Naive thymus-derived CD8-positive, alpha-beta T cell (primary cell): ENCODE results near the gene ZC3H7A. TPM values are rescaled to one million over a fixed set of nuclear protein-coding genes. Genes with fewer than 3 reads are reported as not detected.

Source experiments
- ATAC-seq, 2 donors: fragments of 150-1000 bp; cut with Tn5 transposase in 1 of 2; sonication (Bioruptor Pico), chemical (Tn5 transposase) in 1 of 2; 1 replicate in 1 of 2; 2 replicates in 1 of 2; pipeline ENCODE4 v1.10.0; 2021; ENCODE audit warnings: mild to moderate bottlenecking in 2 of 2, moderate library complexity in 2 of 2
- POLR2A ChIA-PET: fragments of 350-600 bp; sonication (Branson Sonifier 250); formaldehyde crosslinking; loops from one replicate; lab custom pipeline; 2021; ENCODE audit warnings: antibody characterized with exemption; lab: Charles Lee
- DNase-seq, 10 donors: peaks; one replicate each; pipeline versions ENCODE4 v3.0.0 to v3.0.0-alpha.2; 2020 to 2022
- H3K27ac Mint-ChIP-seq, 10 donors: one replicate each; pipeline ENCODE4 v1.8.0; 2020 to 2022; ENCODE audit warnings: mild to moderate bottlenecking in 10 of 10, mixed read lengths in 10 of 10, moderate library complexity in 4 of 10, inconsistent platforms in 1 of 10
- H3K27me3 Mint-ChIP-seq, 5 donors: one replicate each; pipeline ENCODE4 v1.8.0; 2021 to 2022; ENCODE audit warnings: mixed read lengths in 5 of 5
- H3K36me3 Mint-ChIP-seq, 3 donors: one replicate each; pipeline ENCODE4 v1.8.0; 2020 to 2022; ENCODE audit warnings: mixed read lengths in 3 of 3, mild to moderate bottlenecking in 2 of 3, inconsistent platforms in 1 of 3
- H3K4me1 Mint-ChIP-seq, 4 donors: one replicate each; pipeline ENCODE4 v1.8.0; 2021 to 2022; ENCODE audit warnings: mixed read lengths in 4 of 4
- H3K4me3 Mint-ChIP-seq, 10 donors: one replicate each; pipeline ENCODE4 v1.8.0; 2020 to 2022; ENCODE audit warnings: mild to moderate bottlenecking in 10 of 10, mixed read lengths in 10 of 10, moderate library complexity in 6 of 10, inconsistent platforms in 1 of 10
- H3K9me3 Mint-ChIP-seq, 9 donors: one replicate each; pipeline ENCODE4 v1.8.0; 2020 to 2022; ENCODE audit warnings: mixed read lengths in 9 of 9, mild to moderate bottlenecking in 3 of 9, inconsistent platforms in 1 of 9, moderate library complexity in 1 of 9
- polyA plus RNA-seq, 3 donors: library from polyadenylated mRNA; unstranded; fragments of 300-500 nt; fragmentation: Illumina TruSeq; gene quantifications; one replicate each; pipeline ENCODE4 v1.2.3, GENCODE V29; 2021
- total RNA-seq, 8 experiments: library from RNA in 2 of 8; stranded (reverse) in 2 of 8; gene quantifications; one replicate each; pipeline ENCODE4 v1.2.3 and lab custom pipeline; 2021 to 2026

The ZC3H7A gene
- total and polyA plus RNA-seq, 5 experiments from 2014 or later = 29.7 to 72.2 (median 35.1) TPM

GRCh38 chr16:11759163-11759834 lies 37.8 kb downstream of the ZC3H7A start:
- ATAC-seq = no peak
- H3K27ac Mint-ChIP-seq = peak overlapping the region in 4 of 10 donors; percentile 3 to 53 (median 30)

DNA sequence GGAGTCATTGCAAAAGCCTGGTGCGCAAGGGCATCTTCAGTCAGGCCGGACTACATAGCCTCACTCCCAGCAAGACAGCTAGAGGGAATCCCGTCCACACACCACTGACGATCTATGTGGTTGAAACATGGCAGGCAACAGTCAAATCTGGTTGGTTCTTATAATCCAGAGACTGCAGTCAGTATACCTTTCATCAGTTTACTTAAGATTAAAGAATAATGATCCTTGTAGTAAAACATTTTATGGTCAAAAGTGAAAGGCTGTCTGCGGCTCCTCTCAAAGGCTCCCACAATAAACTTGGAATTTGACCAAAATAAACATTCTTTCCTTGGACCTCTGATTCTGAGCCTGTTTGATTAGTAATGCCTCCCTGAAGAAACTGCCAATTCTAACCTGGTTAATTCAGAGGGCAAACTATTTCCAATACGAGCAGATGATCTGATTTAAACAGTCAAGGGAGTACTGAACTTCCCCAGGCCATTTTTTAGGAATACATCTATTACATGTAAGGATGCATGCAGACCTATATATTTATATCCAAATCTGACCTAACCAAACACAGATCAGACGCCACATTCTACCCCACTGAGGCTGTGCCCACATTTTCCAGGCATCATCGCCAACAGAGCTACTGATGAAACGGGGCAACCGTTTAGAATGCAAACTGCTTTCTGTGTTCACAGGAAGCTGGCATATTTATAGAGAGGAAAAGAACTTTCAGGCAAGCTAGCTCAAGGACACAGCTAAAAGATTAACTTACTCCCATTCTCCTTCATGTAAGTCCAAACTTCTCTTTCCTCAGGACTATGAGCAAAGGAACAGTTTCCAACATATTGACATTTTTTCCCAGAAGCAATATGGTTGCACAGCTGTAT lies 39.1 kb downstream of the ZC3H7A start:
- H3K9me3 Mint-ChIP-seq = no peaks in the 10 kb centered on the region
- H3K36me3 Mint-ChIP-seq = peaks cover 8 to 93% (median 30%) of the 10 kb centered on the region in 3 donors
- ATAC-seq = no peak
- H3K4me1 Mint-ChIP-seq = peaks cover 0 to 4% (median 2%) of the 10 kb centered on the region in 4 donors
- no peaks in the 10 kb centered on the region for H3K27me3 Mint-ChIP-seq
- no peak overlapping the region for H3K4me3 Mint-ChIP-seq
- H3K27ac Mint-ChIP-seq = peak overlapping the region in 6 of 10 donors; percentile 8 to 74 (median 52)
- DNase-seq = no peak
- POLR2A ChIA-PET = no interaction called here

More at GRCh38 chr16:11759163-11759834, 37.8 kb downstream of the ZC3H7A start:
- Mint-ChIP-seq H3K36me3 (peaks cover 8 to 94% (median 33%) of the 10 kb centered on the region in 3 donors), H3K9me3 (no peaks in the 10 kb centered on the region), H3K4me1 (peaks cover 0 to 4% (median 2%) of the 10 kb centered on the region in 4 donors), H3K4me3 (no peak overlapping the region), H3K27me3 (no peaks in the 10 kb centered on the region)
- POLR2A ChIA-PET = interaction anchor here (1.8 kb wide), 1 partner anchor 38 kb away, joined by 4 read pairs; the partner anchor contains the start of gene ZC3H7A
- no peak for DNase-seq

DNA sequence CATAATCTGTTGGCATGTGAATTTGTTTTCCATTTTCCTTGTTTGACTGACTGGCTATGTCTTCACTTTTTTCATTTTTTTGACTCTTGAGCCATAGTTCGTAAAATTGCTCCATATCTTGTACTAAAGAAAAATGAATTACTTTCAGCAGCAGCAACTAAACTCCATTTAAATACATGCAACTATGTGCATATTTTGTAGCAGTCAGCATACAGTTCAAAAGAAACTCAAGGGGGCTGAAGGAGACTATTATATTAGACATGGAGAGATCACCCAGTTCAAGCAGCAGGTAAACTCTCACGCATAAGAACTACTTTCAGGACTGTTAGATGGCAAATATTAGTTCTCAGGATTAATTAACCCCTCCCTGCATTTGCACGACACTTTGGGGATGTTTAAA lies 40.8 kb downstream of the ZC3H7A start:
- POLR2A ChIA-PET = no interaction called here
- no peak for ATAC-seq
- peak overlapping the region in 2 of 10 donors; percentile 3 to 39 for H3K27ac Mint-ChIP-seq
- H3K4me1 Mint-ChIP-seq = peaks cover 0 to 4% (median 2%) of the 10 kb centered on the region in 4 donors
- H3K36me3 Mint-ChIP-seq = peaks cover 3 to 92% (median 23%) of the 10 kb centered on the region in 3 donors
- no peak overlapping the region for H3K4me3 Mint-ChIP-seq
- no peaks in the 10 kb centered on the region for H3K27me3 Mint-ChIP-seq
- no peaks in the 10 kb centered on the region for H3K9me3 Mint-ChIP-seq
- no peak for DNase-seq

GRCh38 chr16:11755022-11755760 lies 41.9 kb downstream of the ZC3H7A start:
- H3K9me3 Mint-ChIP-seq = no peaks in the 10 kb centered on the region

GRCh38 chr16:11752856-11753255 lies 44.2 kb downstream of the ZC3H7A start:
- Mint-ChIP-seq H3K27me3 (no peaks in the 10 kb centered on the region), H3K27ac (peak overlapping the region in 5 of 10 donors; percentile 39 to 87 (median 52)), H3K4me3 (no peak overlapping the region), H3K4me1 (peaks cover 0 to 4% (median under 1%) of the 10 kb centered on the region in 4 donors), H3K9me3 (no peaks in the 10 kb centered on the region), H3K36me3 (peaks cover 9 to 85% (median 18%) of the 10 kb centered on the region in 3 donors)
- DNase-seq = no peak
- POLR2A ChIA-PET = interaction anchor here (1.1 kb wide), 1 partner anchor 10 kb away, joined by 3 read pairs; the partner anchor contains the start of gene TXNDC11
- ATAC-seq = no peak

More at GRCh38 chr16:11755022-11755760, 41.9 kb downstream of the ZC3H7A start:
- no peak overlapping the region for H3K4me3 Mint-ChIP-seq
- H3K27ac Mint-ChIP-seq = peak overlapping the region in 2 of 10 donors; percentile 37 to 78
- DNase-seq (no peak), ATAC-seq (no peak)
- H3K4me1 Mint-ChIP-seq = peaks cover 0 to 2% (median 2%) of the 10 kb centered on the region in 4 donors
- POLR2A ChIA-PET = no interaction called here
- H3K27me3 Mint-ChIP-seq = no peaks in the 10 kb centered on the region
- H3K36me3 Mint-ChIP-seq = peaks cover 5 to 92% (median 22%) of the 10 kb centered on the region in 3 donors

DNA sequence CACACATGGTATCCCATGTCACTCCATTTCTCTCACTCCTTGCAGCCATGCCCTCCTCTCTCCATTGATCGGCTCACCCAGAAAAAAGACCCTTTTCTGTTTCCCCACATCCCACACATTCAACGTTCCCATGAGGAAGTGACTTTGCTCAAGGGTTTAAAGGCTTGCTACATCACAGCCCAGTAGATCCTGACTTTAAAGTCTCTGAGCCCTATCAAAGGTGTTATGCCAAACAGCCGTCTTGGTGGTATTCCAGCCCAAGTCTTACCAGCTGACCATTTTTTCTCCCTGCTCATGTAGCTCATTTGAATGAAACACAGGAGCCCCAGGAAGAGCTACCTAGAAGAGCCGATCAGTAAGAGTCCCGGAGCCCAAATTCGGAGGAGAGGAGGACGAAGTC lies 47.0 kb downstream of the ZC3H7A start:
- DNase-seq = no peak
- POLR2A ChIA-PET = no interaction called here
- ATAC-seq = no peak
- Mint-ChIP-seq H3K9me3 (no peaks in the 10 kb centered on the region), H3K36me3 (peaks cover 6 to 60% (median 7%) of the 10 kb centered on the region in 3 donors), H3K27ac (peak overlapping the region in 5 of 10 donors; percentile 22 to 83 (median 39)), H3K27me3 (no peaks in the 10 kb centered on the region), H3K4me1 (peaks cover 0 to 5% (median under 1%) of the 10 kb centered on the region in 4 donors), H3K4me3 (no peak overlapping the region)

DNA sequence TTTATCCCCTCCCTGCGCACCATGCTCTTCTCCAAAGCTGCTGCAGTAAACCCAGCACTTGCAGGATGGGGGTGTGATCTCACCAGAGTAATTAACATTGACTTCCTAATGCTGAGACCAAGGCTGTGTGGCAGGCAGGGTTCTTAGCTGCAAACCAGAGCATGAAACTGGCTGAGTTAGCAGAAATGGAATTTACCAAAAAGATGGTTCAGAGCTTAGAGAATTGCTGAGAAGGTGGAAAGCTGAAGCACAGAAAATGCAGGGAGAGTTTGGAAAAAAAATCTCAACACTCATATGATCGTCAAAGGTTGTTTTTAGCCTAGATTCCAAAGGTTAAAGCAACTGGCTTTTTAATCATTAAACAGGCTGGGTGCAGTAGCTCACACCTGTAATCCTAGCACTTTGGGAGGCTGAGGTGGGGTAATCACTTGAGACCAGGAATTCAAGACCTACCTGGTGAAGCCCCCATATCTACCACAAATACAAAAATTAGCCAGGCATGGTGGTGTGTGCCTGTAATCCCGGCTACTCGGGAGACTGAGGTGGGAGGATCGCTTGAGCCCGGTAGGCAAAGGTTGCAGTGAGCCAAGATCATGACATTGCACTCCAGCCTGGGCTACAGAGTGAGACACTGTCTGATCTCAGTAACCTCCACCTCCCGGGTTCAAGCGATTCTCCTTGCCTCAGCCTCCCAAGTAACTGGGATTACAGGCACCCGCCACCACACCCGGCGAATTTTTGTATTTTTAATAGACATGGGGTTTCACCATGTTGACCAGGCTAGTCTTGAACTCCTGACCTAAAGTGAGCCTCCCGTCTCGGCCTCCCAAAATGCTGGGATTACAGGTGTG lies 48.4 kb downstream of the ZC3H7A start:
- ATAC-seq (no peak), DNase-seq (no peak)
- Mint-ChIP-seq H3K4me3 (no peak overlapping the region), H3K36me3 (peaks cover 6 to 46% (median 7%) of the 10 kb centered on the region in 3 donors), H3K27me3 (no peaks in the 10 kb centered on the region), H3K4me1 (peaks cover 5 to 8% (median 6%) of the 10 kb centered on the region in 4 donors), H3K9me3 (no peaks in the 10 kb centered on the region), H3K27ac (peak overlapping the region in 6 of 10 donors; percentile 10 to 74 (median 61))
- POLR2A ChIA-PET = interaction anchor here (1.2 kb wide), 1 partner anchor 12 kb away, joined by 3 read pairs; no protein-coding TSS in a partner anchor

DNA sequence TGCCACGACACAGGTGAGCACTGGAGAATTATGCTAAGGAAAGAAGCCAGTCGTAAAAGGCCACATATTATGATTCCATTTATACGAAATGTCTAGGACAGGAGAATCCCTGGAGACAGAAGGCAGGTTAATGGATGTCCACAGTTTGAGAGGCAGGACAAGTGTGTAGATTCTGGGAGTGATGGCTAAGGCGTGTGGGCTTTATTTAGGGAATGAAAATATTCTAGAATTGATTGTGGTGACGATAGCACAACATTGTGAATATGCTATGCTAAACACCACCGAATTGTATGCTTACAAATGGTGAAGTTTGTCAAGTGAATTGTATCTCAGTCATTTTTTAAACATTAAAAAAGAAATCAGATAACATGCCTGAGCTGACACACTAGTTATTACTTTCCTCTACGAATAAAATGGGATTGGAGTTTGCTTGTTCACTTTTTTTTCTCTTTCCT lies 49.1 kb downstream of the ZC3H7A start:
- H3K27ac Mint-ChIP-seq = peak overlapping the region in 7 of 10 donors; percentile 3 to 71 (median 49)
- no peak overlapping the region for H3K4me3 Mint-ChIP-seq
- no peak for DNase-seq
- no peak for ATAC-seq
- H3K9me3 Mint-ChIP-seq = no peaks in the 10 kb centered on the region
- H3K4me1 Mint-ChIP-seq = peaks cover 5 to 13% (median 9%) of the 10 kb centered on the region in 4 donors
- peaks cover 6 to 42% (median 7%) of the 10 kb centered on the region in 3 donors for H3K36me3 Mint-ChIP-seq
- POLR2A ChIA-PET = interaction anchor here (1.2 kb wide), 1 partner anchor 12 kb away, joined by 3 read pairs; no protein-coding TSS in a partner anchor
- H3K27me3 Mint-ChIP-seq = no peaks in the 10 kb centered on the region

GRCh38 chr16:11744075-11744470 lies 53.0 kb downstream of the ZC3H7A start:
- POLR2A ChIA-PET = interaction anchor here (0.7 to 3.6 kb wide), 5 partner anchors 19 to 634 kb away, joined by 3 to 60 read pairs (median 4); partner anchors contain the start of gene ZC3H7A
- Mint-ChIP-seq H3K9me3 (no peaks in the 10 kb centered on the region), H3K4me1 (peaks cover 16 to 45% (median 39%) of the 10 kb centered on the region in 4 donors), H3K27me3 (no peaks in the 10 kb centered on the region), H3K4me3 (peak overlapping the region; percentile 79 to 95 (median 90)), H3K27ac (peak overlapping the region; percentile 90 to 99 (median 98)), H3K36me3 (peaks cover 0 to 8% (median 0%) of the 10 kb centered on the region in 3 donors)
- no peak for ATAC-seq
- DNase-seq = no peak

- DNase-seq (peak in 4 of 10 donors; percentile 8 to 20 (median 14)), ATAC-seq (no peak)
- POLR2A ChIA-PET = interaction anchor here (0.6 to 3.6 kb wide), 26 partner anchors 9 to 1272 kb away, joined by 3 to 60 read pairs (median 4); partner anchors contain the start of genes DEXI, LITAF, RSL1D1 and SNN
- H3K27me3 Mint-ChIP-seq = no peaks in the 10 kb centered on the region
- H3K4me3 Mint-ChIP-seq = peak overlapping the region; percentile 84 to 95 (median 91)
- H3K27ac Mint-ChIP-seq = peak overlapping the region; percentile 90 to 99 (median 98)
- peaks cover 0 to 9% (median 0%) of the 10 kb centered on the region in 3 donors for H3K36me3 Mint-ChIP-seq
- H3K4me1 Mint-ChIP-seq = peaks cover 21 to 50% (median 45%) of the 10 kb centered on the region in 4 donors
- no peaks in the 10 kb centered on the region for H3K9me3 Mint-ChIP-seq
Measured at GRCh38 chr16:11743308-11744074, 53.6 kb downstream of the ZC3H7A start.
